RKO (cell line): ENCODE data around the gene PRICKLE4.
"Not testable (repeated sequence)": the region's sequence is repeated elsewhere in the genome, so short reads cannot be mapped to it uniquely, and the experiment has no call there.

Experiments
- DNase-seq: peaks from one replicate; pipeline ENCODE4 v3.0.0-alpha.2; 2016; ENCODE audit warnings: low spot score

Gene PRICKLE4

GRCh38 chr6:41798901-41799558, 18.4 kb downstream of the PRICKLE4 start:
- no peak for DNase-seq

- DNase-seq = no peak
Observed at GRCh38 chr6:41799559-41799911, 19.0 kb downstream of the PRICKLE4 start.

GRCh38 chr6:41801380-41801779, 20.8 kb downstream of the PRICKLE4 start:
- DNase-seq = peak; percentile 54

- no peak for DNase-seq
Observed at GRCh38 chr6:41805830-41806774, 25.5 kb downstream of the PRICKLE4 start.

GRCh38 chr6:41811095-41811494, 30.5 kb downstream of the PRICKLE4 start:
- no peak for DNase-seq

GRCh38 chr6:41811946-41812345, 31.4 kb downstream of the PRICKLE4 start:
- DNase-seq = not testable (repeated sequence)

- no peak for DNase-seq
Observed at GRCh38 chr6:41813469-41813868, 32.9 kb downstream of the PRICKLE4 start.

GRCh38 chr6:41813956-41814355, 33.4 kb downstream of the PRICKLE4 start:
- no peak for DNase-seq

- DNase-seq = no peak
Observed at GRCh38 chr6:41814629-41815028, 34.0 kb downstream of the PRICKLE4 start.

- no peak for DNase-seq
Observed at GRCh38 chr6:41815587-41815986, 35.0 kb downstream of the PRICKLE4 start.

GRCh38 chr6:41818271-41819054, 37.9 kb downstream of the PRICKLE4 start:
- peak; percentile 38 for DNase-seq

- no peak for DNase-seq
Observed at GRCh38 chr6:41821266-41821665, 40.7 kb downstream of the PRICKLE4 start.

GRCh38 chr6:41822021-41822420, 41.4 kb downstream of the PRICKLE4 start:
- no peak for DNase-seq

- no peak for DNase-seq
Observed at GRCh38 chr6:41823178-41823577, 42.6 kb downstream of the PRICKLE4 start.

GRCh38 chr6:41824571-41825569, 44.3 kb downstream of the PRICKLE4 start:
- DNase-seq = no peak

GRCh38 chr6:41826343-41827022, 45.9 kb downstream of the PRICKLE4 start:
- DNase-seq = no peak

- DNase-seq = no peak
Observed at GRCh38 chr6:41832263-41832662, 51.7 kb downstream of the PRICKLE4 start.

- DNase-seq = no peak
Observed at GRCh38 chr6:41836022-41836659, 55.6 kb downstream of the PRICKLE4 start.

- DNase-seq = no peak
Observed at GRCh38 chr6:41836660-41837052, 56.1 kb downstream of the PRICKLE4 start.
